NCI-H2107 (cell line): Measurements from ENCODE around the gene FERMT3.
"Not testable (repeated sequence)": the region's sequence is repeated elsewhere in the genome, so short reads cannot be mapped to it uniquely, and the experiment has no call there.

Source experiments
- DNase-seq: peaks from one replicate; lab custom pipeline; 2025; lab: John Stamatoyannopoulos, UW

FERMT3 gene

DNA sequence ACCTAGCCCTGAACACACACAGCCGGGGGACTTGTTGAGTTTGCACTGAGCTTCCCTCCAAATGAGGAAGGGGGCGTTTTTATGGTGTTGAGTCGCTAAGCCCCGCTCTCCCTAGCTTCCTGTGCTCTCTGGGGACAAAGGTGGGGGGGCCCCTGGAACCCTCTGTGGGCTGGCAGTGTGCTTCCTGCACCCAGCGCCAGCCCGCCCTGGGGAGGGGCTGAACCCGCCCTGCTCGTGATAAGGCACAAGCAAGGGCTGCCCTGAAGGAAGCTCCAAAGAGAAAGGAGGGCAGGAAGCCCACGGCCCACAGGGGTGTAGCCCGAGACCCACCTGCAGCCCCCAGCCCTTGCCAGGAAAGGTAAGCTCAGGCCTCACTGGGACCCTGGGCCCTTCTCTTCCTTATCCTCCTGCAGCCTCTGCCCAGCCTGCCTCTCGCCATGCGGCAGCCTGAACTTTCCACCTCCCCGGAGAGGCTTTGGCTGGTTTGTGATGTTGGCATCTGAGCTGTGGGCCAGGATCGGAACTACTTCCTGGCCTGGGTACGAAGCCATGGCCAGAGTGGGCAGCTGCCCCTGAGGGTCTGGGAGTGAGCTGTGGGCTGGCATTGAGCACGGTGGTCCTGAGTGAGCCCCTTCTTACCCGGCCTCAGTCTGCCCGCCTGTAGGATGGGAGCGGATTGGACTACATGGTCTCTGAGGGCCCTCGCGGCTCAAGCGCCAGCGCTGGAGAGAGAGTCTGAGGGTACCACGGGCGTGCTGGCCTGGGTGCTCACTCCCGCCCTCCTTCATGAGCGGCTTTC, at the start of gene FERMT3:
FERMT3 (plus strand) TSS at position 265 of the 799 bp plus-strand sequence. CDS start 644 bp downstream, outside the sequence.
- DNase-seq = no peak

DNA sequence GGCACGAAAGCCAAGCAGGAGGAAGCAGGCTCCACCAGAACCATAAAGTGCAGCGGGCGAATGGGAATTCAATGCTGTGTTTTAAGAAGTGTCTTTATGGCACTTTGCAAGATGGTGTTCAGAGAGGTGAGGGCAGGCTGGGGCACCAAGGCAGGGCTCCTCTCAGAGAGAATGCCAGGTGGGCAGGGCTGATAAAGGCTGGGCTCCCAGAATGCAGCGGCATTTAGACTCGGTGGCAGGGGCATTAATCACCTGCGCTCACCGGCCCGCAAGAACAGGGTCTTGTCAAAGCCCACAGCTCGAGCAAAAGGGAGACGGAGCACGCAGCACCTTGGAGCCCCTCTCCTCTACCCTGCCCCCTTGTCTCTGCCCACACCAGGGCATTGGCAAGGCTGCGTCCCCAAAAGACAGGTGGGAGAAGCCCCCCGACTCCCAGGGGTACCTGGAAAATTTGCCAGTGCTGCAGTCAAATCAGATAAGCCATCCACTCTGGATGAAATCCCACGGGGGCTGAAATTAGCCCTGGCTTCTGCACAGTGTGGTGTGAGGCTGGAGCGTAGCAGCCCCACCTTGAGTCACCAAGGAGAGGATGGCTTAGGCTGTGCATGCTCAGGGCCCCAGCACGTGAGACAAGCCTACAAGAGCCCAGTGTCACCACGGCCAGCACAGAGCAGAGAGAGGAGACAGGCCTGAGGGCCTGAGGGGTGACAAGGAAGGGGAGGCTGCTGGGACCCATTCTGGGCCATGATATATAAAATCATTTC, 48.7 kb upstream of the FERMT3 start:
- no peak for DNase-seq

DNA sequence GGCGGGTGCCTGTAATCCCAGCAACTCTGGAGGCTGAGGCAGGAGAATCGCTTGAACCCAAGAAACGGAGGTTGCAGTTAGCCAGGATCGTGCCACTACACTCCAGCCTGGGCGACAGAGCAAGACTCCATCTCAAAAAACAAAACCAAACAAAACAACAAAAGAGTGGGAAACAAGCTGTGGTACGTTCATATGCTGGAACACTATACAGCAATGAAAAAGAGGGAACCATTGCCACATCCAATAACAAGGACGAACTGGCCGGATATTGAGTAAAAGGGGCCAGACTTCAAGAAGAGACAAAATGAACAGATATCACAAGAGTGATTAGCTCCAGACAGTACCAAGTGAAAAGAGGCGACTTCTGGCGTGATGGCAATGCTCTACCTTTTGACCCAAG, 45.5 kb upstream of the FERMT3 start:
- DNase-seq = no peak

DNA sequence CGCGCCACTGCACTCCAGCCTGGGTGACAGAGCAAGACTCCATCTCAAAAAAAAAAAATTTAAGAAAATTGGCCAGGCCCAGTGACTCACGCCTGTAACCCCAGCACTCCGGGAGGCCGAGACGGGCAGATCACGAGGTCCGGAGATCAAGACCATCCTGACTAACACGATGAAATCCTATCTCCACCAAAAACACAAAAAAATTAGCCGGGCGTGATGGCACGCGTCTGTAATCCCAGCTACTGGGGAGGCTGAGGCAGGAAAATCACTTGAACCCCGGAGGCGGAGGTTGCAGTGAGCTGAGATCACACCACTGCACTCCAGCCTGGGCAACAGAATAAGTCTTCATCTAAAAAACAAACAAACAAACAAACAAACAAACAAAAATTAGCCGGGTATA, 43.8 kb upstream of the FERMT3 start:
- DNase-seq = not testable (repeated sequence)

DNA sequence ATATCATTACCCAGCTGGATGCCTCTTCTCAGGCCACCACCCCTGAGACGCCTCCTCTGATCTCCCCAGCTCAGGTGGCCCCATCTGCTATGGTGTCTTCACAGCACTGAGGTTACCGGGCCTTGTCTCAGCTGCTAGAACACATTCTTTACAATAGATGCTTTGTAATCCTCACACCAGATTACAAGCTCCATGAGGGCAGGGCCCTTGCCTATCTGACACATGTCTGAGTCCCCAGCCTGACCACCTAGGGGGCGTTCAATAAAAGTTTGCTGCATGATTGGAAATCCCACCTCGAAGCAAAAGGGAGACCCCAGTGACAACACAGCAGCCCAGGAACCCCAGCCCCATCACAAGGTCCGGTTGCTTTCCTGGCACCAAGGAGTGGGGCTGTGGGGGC, 42.6 kb upstream of the FERMT3 start:
- DNase-seq = no peak

DNA sequence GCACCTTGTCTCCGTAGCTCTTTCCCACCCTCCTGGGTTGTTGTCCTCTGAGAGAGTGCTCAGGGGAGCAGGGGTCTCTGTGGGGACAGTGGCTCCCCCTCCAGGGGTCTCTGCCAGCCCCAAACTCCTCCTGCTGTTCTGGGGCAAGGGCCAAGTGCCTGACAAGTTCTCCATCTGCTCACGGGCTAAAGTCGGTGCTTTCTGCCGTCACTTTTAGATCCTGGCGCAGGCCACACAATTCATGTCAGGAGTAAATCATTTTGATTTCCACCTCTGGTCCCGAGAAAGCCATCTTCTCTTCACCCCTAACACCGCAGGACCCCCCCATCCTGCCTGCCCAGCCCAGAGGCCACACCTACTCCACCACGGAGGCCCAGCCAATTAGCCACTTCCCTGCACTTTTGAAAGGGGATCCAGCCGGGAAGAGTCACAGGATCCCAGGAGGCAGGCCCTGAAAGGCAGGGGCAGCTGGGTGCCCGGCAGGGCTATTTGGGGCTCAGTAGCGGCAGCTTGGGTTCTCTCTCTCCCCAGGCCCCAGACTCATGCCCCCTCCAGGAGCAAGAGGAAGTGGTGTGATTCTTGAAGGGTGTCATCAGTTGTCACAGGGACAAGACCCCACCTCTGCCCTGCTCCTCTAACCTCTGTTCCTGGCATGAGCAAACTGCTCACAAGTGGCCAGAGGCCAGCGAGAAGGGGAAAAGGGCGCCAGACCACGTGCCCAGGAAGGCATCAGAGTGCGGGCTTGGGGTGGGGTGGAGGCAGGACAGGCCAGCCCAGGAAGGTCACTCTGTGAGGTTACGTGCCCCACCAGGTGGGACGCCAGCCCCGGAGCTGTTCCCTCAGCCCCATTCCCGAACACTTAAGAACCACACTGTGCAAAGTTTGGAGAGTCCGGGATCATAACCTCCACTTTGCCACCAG, 41.9 kb upstream of the FERMT3 start:
- no peak for DNase-seq

DNA sequence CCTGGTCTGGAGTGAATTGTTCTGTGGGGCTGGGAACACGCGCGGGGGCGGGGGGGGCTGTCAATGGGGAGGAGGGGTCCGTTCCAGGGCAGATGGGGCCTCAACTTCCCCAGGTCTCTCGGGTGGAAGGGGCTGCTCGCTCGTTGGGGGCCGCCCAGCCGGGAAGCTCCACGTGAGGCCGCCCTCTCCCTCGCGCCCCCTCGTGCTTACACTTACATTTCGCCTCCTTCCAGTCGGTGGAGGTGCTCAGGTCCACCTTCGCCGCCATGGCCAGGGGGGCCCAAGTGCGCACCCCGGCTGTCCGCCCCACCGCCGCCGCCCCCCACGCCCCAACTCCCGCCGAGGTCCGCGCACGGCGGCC, 41.1 kb upstream of the FERMT3 start:
- DNase-seq = no peak

DNA sequence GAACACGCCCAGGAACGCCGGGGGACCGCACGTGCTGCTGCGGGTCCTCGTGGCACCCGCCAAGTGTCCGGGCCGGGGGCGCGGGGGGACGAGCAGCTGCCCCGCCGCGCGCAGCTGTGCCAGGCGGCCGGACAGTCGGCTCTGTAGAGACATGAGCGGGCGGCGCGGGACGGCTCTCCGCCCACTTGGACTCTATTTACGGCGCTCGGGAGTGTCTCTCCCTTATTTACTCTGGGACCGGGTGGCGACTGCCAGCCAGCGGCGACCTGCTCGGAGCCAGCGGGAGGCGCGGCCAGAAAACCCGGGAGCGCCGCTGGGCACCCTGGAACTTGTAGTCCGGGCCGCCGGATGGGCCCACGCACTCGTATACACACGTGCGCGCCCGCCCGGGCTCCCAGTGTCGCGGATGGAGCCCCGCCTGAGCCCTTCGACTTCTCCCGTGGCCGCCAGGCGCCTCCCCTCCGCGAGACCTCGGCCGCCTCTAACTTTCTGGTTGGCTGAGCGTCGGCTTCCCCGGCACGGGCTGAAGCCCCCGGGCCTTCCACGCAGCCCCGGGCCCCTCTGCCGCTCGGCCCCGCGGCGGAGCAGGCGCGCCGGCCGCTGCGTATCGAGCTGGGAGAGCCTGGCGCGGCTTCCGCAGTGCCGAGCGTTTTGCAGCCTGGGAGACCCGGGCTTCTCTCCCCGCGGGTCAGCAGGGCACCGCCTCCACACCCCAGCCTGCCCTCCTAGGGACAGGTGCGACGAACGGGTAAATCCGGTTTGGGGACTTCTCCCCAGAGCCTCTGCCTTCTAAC, 40.5 kb upstream of the FERMT3 start, which contains the start of gene MACROD1:
MACROD1 (minus strand) TSS at position 272 of the 794 bp plus-strand sequence; CDS start at position 153, 119 bp downstream.
- DNase-seq = no peak

DNA sequence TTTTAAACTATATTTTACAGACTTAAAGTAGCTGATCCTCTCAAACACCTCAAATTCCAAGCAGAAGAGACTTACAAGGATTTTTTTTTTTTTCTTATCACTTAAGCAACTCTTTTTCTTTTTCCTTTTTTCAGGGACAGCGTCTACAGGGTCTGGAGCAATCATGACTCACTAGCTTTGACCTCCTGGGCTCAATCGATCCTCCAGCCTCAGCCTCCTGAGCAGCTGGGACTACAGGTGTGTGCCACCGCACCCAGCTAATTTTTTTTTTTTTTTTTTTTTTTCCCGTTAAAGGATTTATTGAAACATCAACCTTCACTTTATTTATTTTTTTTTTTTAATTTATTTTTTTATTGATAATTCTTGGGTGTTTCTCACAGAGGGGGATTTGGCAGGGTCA, 36.1 kb upstream of the FERMT3 start:
- DNase-seq = no peak

DNA sequence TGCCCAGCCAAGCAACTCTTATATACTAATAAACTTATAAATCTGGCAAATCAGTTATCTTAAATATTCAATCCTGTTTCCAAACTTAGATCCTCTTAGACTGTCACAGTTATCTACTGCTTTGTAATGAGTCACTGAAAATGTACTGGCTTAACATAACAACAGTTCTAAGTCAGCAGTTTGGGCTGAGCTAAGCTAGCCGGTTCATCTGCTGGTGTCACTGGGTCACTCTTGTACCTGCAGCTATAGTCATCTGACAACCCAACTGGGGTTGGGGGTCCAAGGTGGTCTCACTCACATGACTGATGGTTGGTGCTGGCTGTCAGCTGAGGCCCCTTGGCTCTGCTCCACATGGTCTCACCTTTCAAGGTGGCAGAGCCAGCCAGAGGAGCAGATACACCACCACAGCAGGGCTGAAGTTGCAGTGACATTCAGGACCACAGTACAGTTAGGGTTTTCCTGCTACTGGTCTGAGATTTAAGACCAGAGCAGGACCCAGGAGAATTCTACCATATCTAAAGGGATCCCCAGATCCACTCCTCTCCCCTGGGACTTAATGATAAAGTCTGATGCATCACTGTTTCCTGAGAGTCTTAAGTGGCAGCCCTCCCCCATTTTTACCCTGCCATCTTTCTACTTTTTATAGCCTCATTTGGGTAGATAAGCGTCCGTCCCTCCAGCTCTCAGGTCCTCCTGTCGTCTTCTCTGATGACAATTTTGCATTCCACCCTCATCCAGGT, 32.7 kb upstream of the FERMT3 start:
- no peak for DNase-seq

DNA sequence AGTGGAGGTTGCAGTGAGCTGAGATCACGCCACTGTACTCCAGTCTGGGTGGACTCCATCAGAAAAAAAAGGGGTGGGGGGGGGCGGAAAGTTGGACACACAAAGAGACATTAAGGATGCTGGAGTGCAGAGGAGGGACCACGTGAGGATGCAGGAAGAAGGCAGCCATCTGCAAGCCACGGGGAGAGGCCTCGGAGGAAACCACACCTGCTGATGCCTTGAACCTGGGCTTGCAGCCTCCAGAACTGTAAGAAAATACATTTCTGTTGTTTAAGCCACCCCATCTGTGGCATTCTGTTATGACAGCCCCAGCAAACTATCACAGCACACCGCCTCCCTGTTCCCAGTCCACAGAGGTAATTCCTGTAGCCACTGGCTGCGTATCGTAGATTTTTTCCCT, 29.8 kb upstream of the FERMT3 start:
- DNase-seq = no peak

DNA sequence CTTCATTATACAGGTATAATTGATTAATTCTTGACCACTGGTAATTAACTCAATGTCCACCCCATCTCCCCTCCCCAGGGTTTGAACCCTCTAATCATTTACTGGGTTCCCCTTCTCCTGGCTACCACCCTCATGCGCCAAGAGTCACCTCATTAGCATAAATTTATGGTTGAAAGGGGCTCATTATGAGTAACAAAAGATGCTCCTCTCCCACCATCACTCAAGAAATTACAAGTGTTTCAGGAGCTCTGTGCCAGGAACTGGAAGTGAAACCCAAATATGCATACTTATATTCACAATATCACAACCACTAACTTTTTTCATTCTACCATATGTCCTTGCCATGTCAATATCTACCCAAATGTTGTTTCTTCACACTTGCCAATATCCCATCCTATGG, 28.3 kb upstream of the FERMT3 start:
- DNase-seq = no peak

DNA sequence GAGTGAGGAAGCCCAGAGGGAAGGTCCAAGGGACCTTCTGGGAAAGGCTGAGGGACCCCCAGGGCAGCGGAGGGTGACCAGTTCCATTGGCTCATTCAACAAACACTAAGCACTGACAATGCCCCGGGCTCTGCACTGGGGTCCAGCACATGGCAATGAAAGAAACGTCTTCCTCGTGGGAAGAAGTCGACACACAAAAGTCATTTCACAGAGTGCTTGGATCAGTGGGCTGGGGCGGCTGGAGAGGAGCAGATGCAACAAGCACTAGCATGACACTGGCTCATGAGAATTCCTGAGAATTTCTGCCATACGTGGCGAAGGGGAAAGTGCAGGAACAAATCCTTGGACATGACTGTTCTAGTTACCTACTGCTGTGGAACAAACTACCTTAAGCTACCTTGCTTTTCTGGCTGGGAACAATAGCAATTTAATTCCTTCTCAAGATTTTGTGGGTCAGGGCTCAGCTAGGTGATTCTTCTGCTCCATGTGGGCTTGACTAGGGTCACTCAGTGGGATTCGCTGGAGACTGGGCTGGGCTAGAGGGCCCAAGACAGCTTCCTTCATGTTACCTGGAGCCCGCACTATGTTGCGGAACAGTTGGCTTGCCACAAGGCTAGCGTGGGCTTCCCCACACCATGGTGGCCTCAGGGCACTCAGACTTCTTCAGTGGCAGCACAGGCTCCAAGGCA, 27.4 kb upstream of the FERMT3 start:
- no peak for DNase-seq

DNA sequence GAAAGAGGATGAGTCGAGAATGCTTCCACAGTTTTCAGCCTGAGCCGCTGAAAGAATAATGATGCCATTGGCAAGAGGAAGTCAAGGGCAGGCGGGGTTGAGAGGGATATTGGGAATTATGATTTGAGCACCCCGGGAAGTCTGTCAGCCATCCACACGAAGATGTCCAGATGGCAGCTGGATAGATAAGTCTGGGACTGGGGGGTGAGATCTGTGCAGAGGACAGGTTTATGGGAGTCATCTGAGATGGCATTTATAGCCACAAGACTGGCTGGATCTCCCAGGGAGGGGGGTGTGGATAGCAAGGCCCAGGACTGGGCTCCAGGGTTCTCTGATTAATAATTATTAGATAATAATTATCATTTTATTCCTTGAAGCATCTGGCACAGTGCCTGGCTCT, 25.6 kb upstream of the FERMT3 start:
- DNase-seq = no peak

DNA sequence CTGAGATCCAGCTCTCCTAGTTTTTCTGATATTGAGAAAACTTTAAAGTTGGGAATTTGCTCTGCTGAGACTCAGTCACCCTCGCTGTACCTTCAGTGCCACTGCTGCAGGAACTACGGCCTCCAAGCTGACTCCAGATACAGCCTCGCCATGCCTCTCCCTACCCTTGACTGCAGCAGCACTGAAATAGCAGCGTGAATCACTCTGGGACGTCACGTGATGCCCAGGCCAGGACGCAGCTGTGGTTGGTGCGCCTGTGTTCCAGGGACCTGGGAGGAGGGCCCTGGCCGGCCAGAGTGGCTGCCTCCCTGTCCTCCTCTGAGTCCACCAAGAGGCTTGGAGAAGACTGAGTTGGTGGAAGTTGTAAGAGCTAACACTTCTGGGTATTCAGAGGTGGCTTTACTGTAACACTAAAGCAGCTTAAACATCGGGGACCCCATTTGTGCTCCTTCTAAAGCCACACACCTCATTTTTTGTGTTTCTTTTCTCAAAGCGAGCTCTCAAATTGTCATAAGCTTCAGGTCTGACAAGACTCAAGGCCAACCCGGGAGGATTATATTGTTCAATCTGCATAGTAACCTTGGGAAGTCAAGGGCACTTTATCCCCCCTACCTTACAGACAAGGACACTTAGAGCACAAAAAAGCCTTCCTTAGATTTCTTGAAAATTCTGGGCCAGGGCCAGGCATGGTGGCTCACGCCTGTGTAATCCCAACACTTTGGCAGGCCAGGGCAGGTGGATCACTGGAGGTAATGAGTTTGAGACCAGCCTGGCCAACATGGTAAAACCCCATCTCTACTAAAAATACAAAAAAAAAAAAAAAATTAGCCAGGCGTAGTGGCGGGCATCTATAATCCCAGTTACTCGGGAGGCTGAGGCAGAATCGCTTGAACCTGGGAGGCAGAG, 24.8 kb upstream of the FERMT3 start:
- peak; percentile 54 for DNase-seq

DNA sequence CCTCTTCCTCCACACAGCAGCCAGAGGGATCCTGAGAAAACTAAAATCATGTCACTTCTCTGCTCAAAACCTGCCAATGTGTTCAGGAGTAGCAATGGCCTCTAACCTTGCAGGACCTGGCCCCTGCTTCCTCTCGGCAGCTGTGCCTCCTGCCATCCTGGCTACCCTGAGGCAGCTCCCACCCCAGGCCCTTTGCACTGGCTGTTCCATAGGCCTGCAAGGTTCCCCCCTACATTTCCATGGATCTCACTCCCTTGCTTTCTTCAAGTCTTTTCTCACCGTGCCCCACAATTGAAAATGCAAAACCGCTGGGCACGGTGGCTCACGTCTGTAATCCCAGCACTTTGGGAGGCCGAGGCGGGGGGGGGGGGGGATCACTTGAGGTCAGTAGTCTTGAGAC, 22.6 kb upstream of the FERMT3 start:
- no peak for DNase-seq

DNA sequence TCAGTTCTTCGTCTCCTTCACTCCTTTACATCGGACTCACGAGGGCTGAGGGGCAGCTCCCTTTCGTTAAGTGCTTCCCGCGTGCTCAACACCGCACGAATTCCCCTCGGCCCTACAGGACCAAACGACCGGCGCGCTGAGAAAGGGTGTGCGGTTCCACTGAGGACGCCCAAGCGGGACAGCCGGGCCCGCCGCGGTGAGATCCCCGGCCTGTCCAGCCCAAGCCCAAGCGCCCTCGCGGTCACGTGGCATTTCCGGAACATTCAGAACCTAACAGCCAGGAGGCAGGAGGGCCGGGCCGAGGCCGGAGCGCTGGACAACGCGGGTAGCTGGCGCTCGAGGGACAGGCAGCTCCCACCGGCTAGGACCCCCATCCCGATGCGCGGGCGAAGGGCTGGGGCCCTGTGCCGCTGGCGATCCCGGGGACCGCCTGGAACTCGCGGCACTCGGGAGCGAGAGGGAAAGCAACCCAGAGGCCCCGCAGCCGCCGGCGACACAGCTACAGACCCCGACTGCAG, 21.3 kb upstream of the FERMT3 start:
- no peak for DNase-seq

DNA sequence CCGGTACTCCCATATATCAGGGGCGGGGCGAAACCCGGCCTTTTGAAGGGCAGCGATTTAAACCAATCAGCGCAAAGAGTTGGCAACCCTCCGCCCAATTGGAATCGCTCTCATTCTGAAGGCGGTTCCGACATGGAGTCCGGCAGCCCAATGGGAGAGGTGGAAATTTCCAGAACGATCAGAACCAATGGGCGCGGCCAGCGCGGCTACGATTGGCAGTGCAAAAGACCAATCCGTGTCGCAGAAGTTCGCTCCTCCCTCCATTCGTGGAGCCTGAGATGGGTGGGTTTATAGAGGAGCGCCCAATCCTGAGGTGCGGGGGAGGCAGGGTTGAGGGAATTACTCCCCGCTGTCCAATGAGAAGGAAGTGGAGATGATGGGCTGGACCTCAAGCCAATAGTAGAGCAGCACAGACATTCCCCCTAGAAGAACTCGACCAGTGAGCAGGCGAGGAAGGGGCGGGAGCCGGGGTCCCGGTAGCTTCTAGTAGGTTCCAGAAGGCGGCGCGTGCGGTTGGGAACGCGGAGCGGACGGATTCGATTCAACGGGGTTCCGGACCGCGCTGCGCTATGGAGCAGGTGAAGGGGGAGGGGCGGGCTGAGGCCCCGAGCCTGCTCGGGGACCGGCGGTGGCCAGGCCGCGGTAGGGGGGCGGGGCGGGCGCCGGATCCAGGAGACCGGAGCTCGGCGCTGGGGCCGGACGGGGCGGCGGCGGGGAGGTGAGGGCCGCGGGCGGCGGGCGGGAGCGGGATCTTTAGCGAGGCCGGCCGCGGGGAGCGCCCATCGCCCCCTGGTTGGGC, 20.6 kb upstream of the FERMT3 start, which contains the start of gene STIP1:
STIP1 (plus strand) TSS at position 479 of the 799 bp plus-strand sequence; CDS start at position 570, 91 bp downstream.
- DNase-seq = peak; percentile 99
